Adrenal gland (tissue), 5 donors: ENCODE results near the gene PLD4.

Experiments used
- CTCF ChIP-seq, 6 experiments: fragments of 450-650 bp in 4 of 6; fragments of 200-600 bp in 2 of 6; sonication (generic) in 1 of 6; IDR thresholded peaks; 1 replicate in 5 of 6; 2 replicates in 1 of 6; pipeline versions ENCODE4 v1.5.1 to v1.8.0; 2016 to 2021; ENCODE audit warnings: antibody characterized with exemption in 6 of 6, mild to moderate bottlenecking in 2 of 6, moderate library complexity in 1 of 6
- POLR2A ChIP-seq, 2 donors: fragments of 450-650 bp; IDR thresholded peaks; one replicate each; pipeline ENCODE4 v1.6.1; 2017; ENCODE audit warnings: antibody characterized with exemption in 2 of 2, mild to moderate bottlenecking in 2 of 2, moderate library complexity in 1 of 2
- donor health status: DM: no; HTN: no; CAD: no.

- TF ChIP-seq CTCF (IDR thresholded peaks at IDR 0.05) = no peak
- TF ChIP-seq POLR2A (IDR thresholded peaks at IDR 0.05) = no peak
Measured at GRCh38 chr14:104908303-104908702, 16.4 kb upstream of the PLD4 start.
